GM06990 (cell line): ENCODE results near the gene ITIH5.

Experiments used
- DNase-seq: peaks from one replicate; pipeline ENCODE4 v3.0.0-alpha.2; 2011; ENCODE audit not compliant: insufficient read length; ENCODE audit errors: extremely low read depth
- H3K27me3 ChIP-seq: replicated peaks from 2 replicates; pipeline ENCODE4 v1.6.0; 2011; ENCODE audit warnings: low read length; ENCODE audit not compliant: control insufficient read depth, insufficient read depth
- H3K36me3 ChIP-seq: 2 replicates; pipeline ENCODE4 v1.5.1; 2011; ENCODE audit warnings: low read length; ENCODE audit not compliant: control insufficient read depth, insufficient read depth
- H3K4me3 ChIP-seq: replicated peaks from 2 replicates; pipeline ENCODE4 v1.5.1; 2011; ENCODE audit warnings: low read depth, mild to moderate bottlenecking, control low read depth, low read length
- CTCF ChIP-seq: IDR thresholded peaks from 2 replicates; pipeline ENCODE4 v1.5.1; 2011; ENCODE audit warnings: low read length, control low read depth, mild to moderate bottlenecking, inconsistent platforms; ENCODE audit not compliant: insufficient read depth, poor library complexity, severe bottlenecking

Gene ITIH5

DNA sequence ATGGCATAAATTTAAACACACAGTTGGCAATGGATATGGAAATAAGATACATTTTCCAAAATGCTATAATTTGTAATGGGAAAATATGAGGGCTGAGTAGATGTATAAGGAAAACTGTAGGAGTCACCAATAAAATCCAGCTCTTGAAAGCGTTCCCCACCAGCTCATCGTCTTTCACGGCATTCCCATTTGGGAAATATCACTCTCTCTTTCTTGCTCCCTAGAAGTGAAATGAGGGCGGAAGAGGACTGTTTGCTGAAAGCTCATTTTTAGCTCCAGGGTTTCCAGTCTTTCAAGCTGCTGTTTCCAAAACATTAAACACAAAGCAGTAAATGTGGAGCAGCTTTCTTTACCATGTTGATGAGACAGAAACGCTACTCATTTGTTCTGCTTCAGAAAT is 151.3 kb downstream of the ITIH5 start:
- no peak for DNase-seq
- no peaks in the 10 kb centered on the region for H3K27me3 ChIP-seq
- H3K36me3 ChIP-seq = no peaks in the 10 kb centered on the region
- no peak for TF ChIP-seq CTCF
- no peak overlapping the region for H3K4me3 ChIP-seq

DNA sequence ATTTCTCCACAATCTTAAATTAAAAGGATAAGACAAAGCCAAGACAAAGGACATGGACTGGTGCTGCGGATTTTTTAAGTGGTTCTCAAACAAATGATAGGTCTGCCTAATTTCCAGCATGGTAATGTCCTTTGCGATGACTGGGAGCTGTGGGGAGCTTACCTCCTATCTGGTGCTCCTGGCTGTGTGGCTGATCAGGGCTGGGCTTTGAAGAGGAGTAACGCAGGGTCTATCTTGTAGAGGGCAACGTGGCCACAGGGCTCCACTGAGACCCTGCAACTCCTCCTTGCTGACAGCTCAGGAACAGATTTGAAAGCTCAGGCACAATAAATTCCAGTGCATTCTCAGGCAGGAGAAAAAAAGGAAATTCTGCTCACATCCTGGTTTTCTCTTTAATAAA is 152.8 kb downstream of the ITIH5 start:
- no peak for DNase-seq
- H3K27me3 ChIP-seq = no peaks in the 10 kb centered on the region
- TF ChIP-seq CTCF = no peak
- H3K4me3 ChIP-seq = no peak overlapping the region
- no peaks in the 10 kb centered on the region for H3K36me3 ChIP-seq

- Histone ChIP-seq H3K4me3 (no peak overlapping the region), H3K27me3 (no peaks in the 10 kb centered on the region), H3K36me3 (no peaks in the 10 kb centered on the region)
- no peak for TF ChIP-seq CTCF
- no peak for DNase-seq
Observed at GRCh38 chr10:7513455-7513854, 153.3 kb downstream of the ITIH5 start.

DNA sequence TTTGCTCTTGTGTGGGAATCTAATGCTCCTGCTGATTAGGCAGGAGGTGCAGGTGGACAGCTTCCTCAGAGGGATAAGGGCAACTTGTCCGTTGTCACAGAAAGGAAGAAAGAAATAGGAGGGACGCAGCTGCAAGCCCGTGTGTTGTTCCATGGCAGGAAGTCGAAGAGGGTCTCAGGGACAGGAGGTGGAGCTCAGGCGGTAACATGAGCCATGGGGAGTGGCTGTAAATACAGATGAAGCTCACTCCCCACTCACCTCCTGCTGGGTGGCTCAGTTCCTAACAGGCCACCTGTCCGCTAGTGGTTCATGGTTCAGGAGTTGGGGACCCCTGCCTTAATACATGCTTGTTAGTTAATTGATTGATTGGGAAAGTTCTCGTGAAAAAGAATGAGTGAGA is 154.3 kb downstream of the ITIH5 start:
- no peaks in the 10 kb centered on the region for H3K36me3 ChIP-seq
- no peaks in the 10 kb centered on the region for H3K27me3 ChIP-seq
- no peak for TF ChIP-seq CTCF
- H3K4me3 ChIP-seq = no peak overlapping the region
- DNase-seq = no peak

- TF ChIP-seq CTCF = no peak
- DNase-seq = no peak
Observed at GRCh38 chr10:7511612-7512011, 155.2 kb downstream of the ITIH5 start.

More at GRCh38 chr10:7511612-7512011, 155.2 kb downstream of the ITIH5 start:
- Histone ChIP-seq H3K4me3 (no peak overlapping the region), H3K36me3 (no peaks in the 10 kb centered on the region), H3K27me3 (no peaks in the 10 kb centered on the region)
